Endometrial microvascular endothelial cells (primary cell): ENCODE data around the gene FEM1C. TPM values are rescaled to one million over a fixed set of nuclear protein-coding genes. Genes with fewer than 3 reads are reported as not detected.

Source experiments
- in situ Hi-C: cut with HindIII; loops from 2 replicates; pipeline ENCODE4 v1.10.0; 2017; ENCODE audit warnings: low sequenced_read_pairs, low pct_unique_long_range_greater_than_20kb; ENCODE audit errors: inconsistent ontology term
- total RNA-seq: library from RNA; depleted of rRNA; stranded (reverse); fragments of >200 nt; gene quantifications from one replicate; pipeline ENCODE4 v1.2.3, GENCODE V29; 2015; ENCODE audit errors: inconsistent ontology term

The FEM1C gene
- total RNA-seq, 1 donor from 2014 or later = 13.1 TPM

DNA sequence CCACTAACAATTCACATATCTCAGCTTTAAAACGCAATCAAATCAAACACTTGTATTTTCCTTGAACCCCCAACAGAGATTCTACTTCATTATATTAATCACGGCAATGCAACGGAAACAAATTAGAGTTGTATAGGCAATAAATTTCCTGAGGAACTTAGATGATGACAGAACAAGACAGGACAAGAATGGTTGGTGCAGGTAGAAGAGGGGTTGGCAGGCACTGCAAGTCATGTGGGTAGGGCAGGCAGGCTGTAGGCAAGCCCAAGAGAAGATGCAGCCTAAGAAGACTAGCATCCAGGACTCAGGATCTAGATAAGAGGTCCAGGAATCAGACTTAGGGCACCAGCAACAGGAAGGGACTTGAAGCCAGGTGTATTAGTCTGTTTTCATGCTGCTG, 16.6 kb upstream of the FEM1C start:
- in situ Hi-C loops = no loop called here

GRCh38 chr5:115559524-115559923, 14.9 kb upstream of the FEM1C start:
- in situ Hi-C loops = no loop called here

DNA sequence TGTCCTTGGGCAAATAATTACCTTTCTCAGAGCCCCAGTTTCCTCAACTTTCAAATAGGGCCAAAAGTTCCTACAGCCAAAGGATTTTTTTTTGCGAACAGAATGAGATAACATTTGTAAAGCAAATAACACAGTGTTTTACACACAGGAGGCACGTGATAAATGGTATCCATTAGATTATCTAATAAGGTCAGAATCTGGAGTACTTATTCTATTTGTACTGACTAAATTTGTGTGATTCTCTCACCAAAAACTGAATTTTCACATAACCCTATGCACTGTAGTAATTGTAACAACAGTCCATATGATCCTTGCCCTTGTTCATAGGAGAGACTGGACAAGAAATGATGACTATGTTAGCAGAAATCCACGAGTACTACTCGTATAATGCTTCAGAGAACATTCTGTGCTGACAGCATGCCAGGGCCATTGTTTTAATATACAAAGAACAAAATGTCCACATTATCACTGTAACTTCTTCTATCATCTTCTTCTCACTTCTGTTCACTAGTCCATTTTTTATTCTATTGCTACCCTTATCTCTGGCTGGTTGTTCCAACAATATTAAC, 13.9 kb upstream of the FEM1C start:
- in situ Hi-C loops = no loop called here

- in situ Hi-C loops = no loop called here
Observed at GRCh38 chr5:115557667-115558387, 13.3 kb upstream of the FEM1C start.

GRCh38 chr5:115556276-115556675, 11.7 kb upstream of the FEM1C start:
- in situ Hi-C loops = no loop called here

DNA sequence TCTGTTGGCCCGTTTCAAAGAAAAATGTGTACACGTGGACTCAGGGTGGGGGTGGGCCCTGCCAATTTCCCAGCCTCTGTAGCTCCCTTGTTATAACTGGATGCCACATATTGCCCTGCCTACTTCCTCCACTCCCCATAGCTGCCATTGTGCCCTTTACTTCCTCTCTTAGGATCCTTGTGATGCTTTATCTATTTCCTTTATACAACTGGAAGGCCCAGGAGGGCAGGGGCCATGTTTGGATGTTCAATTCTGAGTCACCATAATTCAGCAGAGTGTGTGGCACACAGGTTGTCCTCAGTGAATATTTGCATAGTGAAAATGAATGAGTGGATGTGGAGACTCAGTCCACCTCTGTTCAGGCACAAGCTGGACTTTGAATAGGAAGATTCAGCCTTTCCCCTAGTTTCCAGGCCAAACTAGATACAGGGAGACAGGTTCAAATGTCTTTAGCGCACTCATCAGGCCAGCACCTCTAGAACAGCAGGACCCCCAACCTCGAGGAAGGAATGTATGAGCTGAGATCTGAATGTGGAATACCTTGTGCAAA, 10.6 kb upstream of the FEM1C start:
- in situ Hi-C loops = no loop called here

DNA sequence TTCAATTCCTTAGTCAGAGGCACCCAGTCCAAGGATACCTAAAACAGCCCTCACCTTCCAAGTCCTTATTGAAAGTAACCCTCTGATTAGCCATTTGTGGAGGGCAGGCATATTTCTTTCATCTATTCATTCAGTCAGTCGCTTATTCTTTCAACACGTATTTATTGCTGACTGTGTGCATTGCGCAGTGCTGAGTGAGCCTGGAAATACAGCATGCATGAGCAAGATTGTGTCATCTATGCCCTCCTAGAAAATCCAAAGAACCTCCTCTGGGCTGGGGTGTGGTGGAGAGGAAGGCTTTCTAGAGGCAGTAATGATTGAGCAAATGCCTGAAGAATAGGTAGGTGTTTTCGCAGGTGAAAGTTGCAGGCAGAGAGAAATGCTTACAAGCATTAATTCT, 8.5 kb upstream of the FEM1C start:
- in situ Hi-C loops = no loop called here

DNA sequence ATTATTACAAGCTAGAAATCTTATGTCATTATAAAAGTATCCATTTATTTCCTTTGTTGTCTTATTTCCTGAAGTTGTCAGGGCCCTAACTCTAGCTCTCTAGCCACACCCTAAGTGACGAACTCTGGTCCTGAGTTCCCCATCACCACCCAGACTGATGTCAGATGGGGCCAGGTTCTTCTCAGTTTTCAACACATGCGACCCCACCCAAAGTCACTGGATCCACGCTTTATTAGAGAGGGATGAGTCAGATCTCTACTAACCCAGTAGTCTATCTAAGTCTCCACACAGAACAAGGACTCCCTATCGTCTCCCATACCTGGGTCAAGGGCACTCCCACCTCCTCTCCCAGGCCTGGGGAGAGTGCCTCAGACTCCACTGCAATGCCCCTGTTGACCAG, 6.8 kb upstream of the FEM1C start:
- in situ Hi-C loops = no loop called here

GRCh38 chr5:115549154-115549553, 4.6 kb upstream of the FEM1C start:
- in situ Hi-C loops = loop anchor here (25.0 kb wide), 1 partner anchor 237 kb away; no protein-coding TSS in a partner anchor

DNA sequence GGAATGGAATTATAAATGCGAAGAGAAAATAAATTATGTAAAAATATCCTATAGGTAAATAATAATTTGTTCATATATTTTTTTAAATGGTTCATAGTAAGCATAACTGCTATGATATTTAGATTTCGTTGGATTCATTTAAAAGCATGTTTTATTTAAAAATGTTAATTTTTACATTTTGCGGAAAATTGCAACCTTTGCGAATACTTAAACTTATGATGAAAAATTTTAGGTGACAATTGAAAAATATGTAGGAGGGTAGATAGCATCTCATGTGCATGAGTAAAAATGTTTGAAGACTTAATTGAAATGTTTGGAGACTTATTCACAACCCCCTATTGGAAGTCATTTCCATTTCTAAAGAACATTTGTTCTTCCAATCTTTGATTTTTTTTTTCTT, 4.1 kb upstream of the FEM1C start:
- in situ Hi-C loops = loop anchor here (25.0 kb wide), 1 partner anchor 236 kb away; no protein-coding TSS in a partner anchor

DNA sequence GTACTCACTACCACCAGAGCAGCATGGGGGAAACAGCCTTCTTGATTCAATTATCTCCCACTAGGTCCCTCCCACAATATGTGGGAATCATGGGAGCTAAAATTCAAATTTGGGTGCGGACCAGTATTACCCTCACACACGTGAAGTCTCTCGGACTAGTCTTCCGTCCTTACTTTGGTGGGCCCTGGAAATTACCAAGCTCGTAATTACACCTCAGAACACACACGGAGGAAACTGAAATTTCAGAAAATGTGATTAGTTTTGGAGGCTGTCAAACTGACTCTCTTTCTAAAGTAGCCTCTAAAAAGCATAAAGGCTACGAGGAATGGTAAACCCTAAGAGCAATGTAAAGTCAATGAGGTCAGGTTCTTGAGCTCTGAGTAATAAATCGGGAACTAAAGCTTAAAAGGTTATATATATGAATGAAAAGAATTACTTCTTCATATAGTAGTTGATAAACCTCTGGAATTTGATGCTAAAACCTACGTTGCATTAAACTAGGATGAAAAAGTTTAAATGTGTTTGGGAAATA, 842 bp upstream of the FEM1C start:
- in situ Hi-C loops = loop anchor here (25.0 kb wide), 1 partner anchor 233 kb away; no protein-coding TSS in a partner anchor

DNA sequence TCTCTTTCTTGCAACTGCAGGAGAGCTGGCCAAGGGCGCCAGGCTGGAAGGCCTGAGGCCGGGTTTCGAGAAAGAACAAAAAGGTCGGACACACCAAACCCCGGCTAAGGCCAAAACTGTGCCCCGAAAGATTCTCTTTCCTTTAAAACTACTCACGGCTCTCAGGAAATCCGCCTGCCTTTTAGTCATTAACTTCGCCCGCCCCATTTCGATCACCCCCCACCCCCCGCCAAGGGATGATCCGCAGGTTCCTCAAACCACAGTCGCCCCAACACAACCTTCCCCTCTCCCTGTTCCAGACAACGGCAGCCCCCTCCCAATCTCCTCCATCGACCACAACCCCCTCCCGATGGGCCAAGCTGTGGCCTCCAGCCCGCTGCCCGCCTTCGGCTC, 536 bp downstream of the FEM1C start:
- in situ Hi-C loops = loop anchor here (5.0 to 25.0 kb wide), 2 partner anchors 127 to 232 kb away; no protein-coding TSS in a partner anchor

- in situ Hi-C loops = loop anchor here (5.0 to 25.0 kb wide), 2 partner anchors 126 to 231 kb away; no protein-coding TSS in a partner anchor
Observed at GRCh38 chr5:115543365-115544042, 1.1 kb downstream of the FEM1C start.

- in situ Hi-C loops = loop anchor here (5.0 to 25.0 kb wide), 2 partner anchors 126 to 231 kb away; no protein-coding TSS in a partner anchor
Observed at GRCh38 chr5:115542651-115543364, 1.8 kb downstream of the FEM1C start.

GRCh38 chr5:115542086-115542485, 2.5 kb downstream of the FEM1C start:
- in situ Hi-C loops = loop anchor here (5.0 to 25.0 kb wide), 2 partner anchors 125 to 230 kb away; no protein-coding TSS in a partner anchor

- in situ Hi-C loops = loop anchor here (5.0 to 25.0 kb wide), 2 partner anchors 124 to 229 kb away; no protein-coding TSS in a partner anchor
Observed at GRCh38 chr5:115541611-115542010, 3.0 kb downstream of the FEM1C start.

DNA sequence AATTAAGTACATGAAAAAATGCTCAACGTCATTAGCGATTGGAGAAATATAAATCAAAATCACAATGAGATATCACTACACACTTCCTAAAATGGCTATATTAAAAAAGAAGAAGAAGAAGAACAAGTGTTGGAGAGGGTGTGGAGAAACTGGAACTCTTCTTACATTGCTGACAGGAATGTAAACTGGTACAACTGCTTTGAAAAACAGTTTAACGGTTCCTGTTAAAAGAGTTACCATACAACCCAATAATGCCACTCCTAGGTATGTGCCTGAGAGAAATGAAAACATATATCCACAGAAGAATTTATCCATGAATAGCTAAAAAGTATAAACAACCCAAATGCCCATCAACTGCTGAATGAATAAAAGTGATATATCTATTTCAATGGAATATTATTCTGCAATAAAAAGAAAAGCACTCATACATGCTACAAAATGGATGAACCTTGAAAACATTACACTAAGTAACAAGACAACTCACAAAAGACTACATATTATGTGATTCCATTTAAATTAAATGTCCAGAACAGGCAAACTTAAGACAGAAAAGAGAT, 9.0 kb downstream of the FEM1C start:
- in situ Hi-C loops = loop anchor here (25.0 kb wide), 1 partner anchor 223 kb away; no protein-coding TSS in a partner anchor

DNA sequence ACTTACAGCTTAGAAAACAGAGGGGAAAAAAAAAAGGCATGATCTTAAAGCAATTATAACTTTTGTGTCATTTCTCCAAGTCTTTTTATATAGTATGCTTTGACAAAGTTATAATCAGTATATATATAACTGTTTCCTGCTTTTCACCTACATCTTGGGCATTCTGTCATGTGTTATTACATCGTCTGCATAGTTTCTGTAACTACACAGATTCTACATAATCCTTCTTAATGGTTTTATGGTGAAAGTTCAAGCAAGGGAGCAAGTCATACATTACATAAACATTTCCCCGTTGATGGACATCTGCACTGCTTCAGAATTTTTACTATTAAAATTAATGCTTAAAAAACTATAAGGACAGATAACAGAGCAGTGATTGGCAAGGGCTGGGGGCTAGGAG, 12.1 kb downstream of the FEM1C start:
- in situ Hi-C loops = loop anchor here (25.0 kb wide), 1 partner anchor 220 kb away; no protein-coding TSS in a partner anchor
